GM23338 (cell line): ENCODE data around the gene EYS.
"Not testable (repeated sequence)": the region's sequence is repeated elsewhere in the genome, so short reads cannot be mapped to it uniquely, and the experiment has no call there.

Source experiments
- CREB1 ChIP-seq: fragments of 250-450 bp; sonication (Bioruptor Pico); IDR thresholded peaks from 2 replicates; pipeline ENCODE4 v1.5.0; 2020; ENCODE audit warnings: low read depth, mild to moderate bottlenecking, moderate library complexity
- EZH2 ChIP-seq: fragments of 200-600 bp; sonication (generic); IDR thresholded peaks from one replicate; pipeline ENCODE4 v1.8.0; 2017; ENCODE audit warnings: antibody characterized with exemption, mild to moderate bottlenecking, low read depth; ENCODE audit not compliant: unreplicated experiment
- EZH2phosphoT487 ChIP-seq: fragments of 200-600 bp; sonication (generic); IDR thresholded peaks from one replicate; pipeline ENCODE4 v1.8.1; 2018; ENCODE audit warnings: antibody characterized with exemption; ENCODE audit not compliant: unreplicated experiment
- POLR2AphosphoS5 ChIP-seq: IDR thresholded peaks from 2 replicates; pipeline ENCODE4 v1.6.1; 2016; ENCODE audit warnings: antibody characterized with exemption, low read depth
- REST ChIP-seq: IDR thresholded peaks from one replicate; pipeline ENCODE4 v1.6.1; 2018; ENCODE audit warnings: antibody characterized with exemption; ENCODE audit not compliant: unreplicated experiment
- TF ChIP-seq, protein P1 (sequence below), 2 experiments: fragments of 200-600 bp in 1 of 2; sonication (generic) in 1 of 2; conservative IDR thresholded peaks; 2 replicates each; pipeline versions ENCODE4 v1.5.1 to v1.6.1; 2016 to 2017; ENCODE audit warnings: antibody characterized with exemption in 2 of 2, low read depth in 2 of 2, mild to moderate bottlenecking in 2 of 2, moderate library complexity in 1 of 2

DNA sequence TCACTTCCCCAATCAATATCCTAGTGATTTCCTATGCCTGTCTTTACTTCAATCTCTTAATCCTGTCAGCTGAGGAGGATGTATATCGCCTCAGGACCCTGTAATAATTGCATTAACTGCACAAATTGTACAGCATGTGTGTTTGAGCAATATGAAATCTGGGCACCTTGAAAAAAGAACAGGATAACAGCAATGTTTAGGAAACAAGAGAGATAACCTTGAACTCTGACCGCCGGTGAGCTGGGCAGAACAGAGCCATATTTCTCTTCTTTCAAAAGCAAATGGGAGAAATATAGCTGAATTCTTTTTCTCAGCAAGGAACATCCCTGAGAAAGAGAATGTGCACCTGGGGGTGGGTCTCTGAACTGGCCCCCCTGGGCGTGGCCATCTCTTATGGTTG lies 704.1 kb downstream of the EYS start:
- TF ChIP-seq CREB1, POLR2AphosphoS5, EZH2phosphoT487, REST, EZH2: not testable (repeated sequence)
- TF ChIP-seq, protein P1, sequence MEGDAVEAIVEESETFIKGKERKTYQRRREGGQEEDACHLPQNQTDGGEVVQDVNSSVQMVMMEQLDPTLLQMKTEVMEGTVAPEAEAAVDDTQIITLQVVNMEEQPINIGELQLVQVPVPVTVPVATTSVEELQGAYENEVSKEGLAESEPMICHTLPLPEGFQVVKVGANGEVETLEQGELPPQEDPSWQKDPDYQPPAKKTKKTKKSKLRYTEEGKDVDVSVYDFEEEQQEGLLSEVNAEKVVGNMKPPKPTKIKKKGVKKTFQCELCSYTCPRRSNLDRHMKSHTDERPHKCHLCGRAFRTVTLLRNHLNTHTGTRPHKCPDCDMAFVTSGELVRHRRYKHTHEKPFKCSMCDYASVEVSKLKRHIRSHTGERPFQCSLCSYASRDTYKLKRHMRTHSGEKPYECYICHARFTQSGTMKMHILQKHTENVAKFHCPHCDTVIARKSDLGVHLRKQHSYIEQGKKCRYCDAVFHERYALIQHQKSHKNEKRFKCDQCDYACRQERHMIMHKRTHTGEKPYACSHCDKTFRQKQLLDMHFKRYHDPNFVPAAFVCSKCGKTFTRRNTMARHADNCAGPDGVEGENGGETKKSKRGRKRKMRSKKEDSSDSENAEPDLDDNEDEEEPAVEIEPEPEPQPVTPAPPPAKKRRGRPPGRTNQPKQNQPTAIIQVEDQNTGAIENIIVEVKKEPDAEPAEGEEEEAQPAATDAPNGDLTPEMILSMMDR (conservative IDR thresholded peaks at IDR 0.05; ENCODE audit: low read depth in 2 of 2): not testable (repeated sequence)
